NCI-H1436 (cell line): ENCODE results near the gene ARMH3.

Source experiments
- DNase-seq: peaks from one replicate; lab custom pipeline; 2025; lab: John Stamatoyannopoulos, UW

The ARMH3 gene

GRCh38 chr10:101939008-101939648, 116.8 kb downstream of the ARMH3 start:
- DNase-seq: no peak

- no peak for DNase-seq
Observed at GRCh38 chr10:101938305-101939007, 117.5 kb downstream of the ARMH3 start.

GRCh38 chr10:101935431-101935830, 120.5 kb downstream of the ARMH3 start:
- no peak for DNase-seq

DNA sequence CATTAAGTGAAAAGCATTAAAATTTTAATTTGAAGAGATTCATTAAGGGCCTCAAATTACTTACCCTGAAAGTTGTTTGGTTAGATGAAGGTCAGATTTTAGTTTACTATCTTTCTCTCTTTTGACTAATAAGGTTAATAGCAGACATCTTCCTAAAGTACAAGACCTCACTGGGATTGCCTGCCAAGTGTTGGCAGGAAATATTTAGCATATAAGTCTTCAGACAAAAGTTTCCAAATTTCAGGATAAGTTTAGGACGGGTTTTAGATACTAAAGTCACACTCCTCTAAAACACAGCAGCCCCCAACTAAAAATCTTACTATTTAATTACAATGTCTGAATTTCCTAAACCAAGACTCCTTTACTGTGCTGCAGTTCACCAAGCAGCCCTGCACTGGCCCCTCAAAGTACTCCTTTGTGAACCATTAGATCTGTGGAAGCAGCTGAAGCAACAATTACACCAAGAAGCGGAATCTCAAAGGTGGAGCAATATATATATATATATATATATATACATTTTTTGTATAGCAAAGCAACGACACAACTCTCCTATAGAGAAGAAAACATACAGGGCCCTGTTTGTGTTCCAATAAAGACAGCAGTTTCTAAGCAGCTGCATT, 121.2 kb downstream of the ARMH3 start:
- DNase-seq: no peak

DNA sequence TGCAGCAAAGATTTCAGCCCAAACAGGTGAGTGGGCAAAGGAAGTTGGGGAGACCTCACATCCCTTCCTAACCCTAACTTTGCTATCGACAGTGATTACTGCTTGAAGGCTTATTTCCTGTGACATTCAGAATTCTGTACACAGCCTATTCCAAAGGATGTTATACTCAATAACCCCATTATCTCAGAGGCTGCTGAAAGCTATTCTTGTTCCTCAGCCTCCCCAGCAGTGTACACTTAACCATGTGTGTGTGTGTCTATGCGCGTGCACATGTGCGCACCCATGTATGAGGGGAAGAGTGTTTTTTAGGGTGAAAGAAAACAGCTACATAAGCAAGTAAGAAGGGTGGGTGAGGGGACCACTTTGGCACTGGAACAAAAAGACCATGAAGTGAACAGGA, 122.0 kb downstream of the ARMH3 start:
- no peak for DNase-seq

DNA sequence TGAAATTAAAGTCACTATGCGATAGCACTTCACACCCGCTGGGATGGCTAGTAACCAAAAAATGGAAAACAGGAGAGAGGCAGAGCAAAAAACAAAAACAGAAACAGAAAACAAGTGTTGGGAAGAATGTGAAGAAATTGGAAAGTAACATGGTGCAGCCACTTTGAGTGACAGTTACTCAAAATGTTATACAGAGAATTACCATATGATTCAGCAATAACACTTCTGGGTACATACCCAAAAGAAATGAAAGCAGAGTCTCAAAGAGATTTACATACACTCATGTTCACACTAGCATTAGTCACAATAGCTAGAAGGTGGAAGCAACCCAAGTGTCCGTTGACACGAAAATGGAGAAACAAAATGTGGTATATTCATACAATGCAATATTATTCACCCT, 123.8 kb downstream of the ARMH3 start:
- DNase-seq: no peak

GRCh38 chr10:101925027-101925426, 130.9 kb downstream of the ARMH3 start:
- no peak for DNase-seq

DNA sequence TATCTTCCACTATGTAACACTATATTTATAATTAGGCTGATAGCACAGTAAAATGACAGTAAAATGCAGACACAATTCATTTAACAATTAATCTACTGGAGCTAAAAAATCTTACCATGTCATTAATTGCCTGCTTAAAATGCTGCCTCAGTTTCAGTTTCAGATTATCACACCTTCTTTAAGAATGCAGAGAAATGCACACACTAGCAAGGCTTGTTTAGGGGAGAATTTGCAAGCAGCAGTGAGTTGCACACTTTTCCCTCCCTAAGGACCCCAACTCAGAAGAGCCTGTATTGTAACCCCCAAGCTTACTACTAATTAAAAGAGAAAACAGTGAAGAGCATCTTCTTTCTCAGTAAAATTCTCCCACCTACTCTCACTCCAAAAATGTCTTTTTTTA, 132.7 kb downstream of the ARMH3 start:
- no peak for DNase-seq

DNA sequence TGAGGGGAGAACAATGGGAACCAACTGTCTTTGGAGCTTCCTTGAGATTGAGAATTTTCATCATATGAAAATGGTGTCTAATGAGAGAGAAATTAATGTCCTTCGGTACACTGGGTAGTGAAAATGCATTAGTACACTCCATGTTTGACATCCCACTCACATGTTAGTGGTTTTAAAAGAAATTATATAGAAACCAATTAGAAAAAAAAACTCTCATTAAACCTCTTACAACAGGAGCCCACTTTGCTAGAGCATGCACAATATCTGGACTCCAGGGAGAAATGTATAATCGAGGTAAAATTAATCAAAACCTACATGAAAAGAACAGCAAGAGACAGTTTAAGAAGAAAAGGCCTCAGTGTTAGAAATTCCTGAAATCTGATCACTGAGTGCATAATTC, 133.1 kb downstream of the ARMH3 start:
- DNase-seq: no peak

GRCh38 chr10:101920546-101920945, 135.4 kb downstream of the ARMH3 start:
- no peak for DNase-seq

DNA sequence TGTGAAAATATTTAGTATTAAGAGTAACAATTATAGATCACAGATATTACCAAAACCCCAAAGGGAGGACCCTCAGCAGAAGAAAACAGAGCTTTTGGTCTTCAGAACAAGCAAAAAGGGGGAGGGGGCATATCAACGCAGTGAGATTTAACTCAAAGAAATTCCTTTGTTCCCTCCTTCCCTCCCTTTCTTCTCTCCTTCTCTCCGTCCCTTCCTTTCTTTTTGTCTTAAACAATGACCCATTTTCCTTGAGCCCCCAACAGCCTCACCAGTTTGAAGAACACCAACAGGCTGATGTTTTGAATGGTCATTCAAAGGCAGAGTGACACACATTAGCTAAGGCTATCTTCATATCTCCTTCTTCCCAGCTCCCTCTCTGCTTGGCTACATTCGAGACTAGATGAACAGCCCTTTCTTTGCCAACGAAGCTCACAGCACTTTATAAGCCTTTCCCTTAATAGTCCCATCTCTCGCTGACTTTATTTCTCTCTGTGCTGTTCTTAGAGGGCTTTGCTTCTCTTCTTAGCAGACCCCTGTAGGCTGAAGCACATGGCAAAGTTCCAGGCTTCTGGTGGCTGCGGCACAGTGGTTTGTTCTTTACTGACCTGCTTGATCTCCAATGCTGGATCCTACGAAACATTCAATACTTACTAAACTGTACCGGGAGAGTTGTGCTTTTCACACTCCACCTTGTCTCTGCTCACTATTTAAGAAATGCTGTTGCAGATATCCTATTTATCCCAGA, 136.8 kb downstream of the ARMH3 start:
- no peak for DNase-seq

- no peak for DNase-seq
Observed at GRCh38 chr10:101912561-101913179, 143.3 kb downstream of the ARMH3 start.

- no peak for DNase-seq
Observed at GRCh38 chr10:101906586-101907183, 149.3 kb downstream of the ARMH3 start.

DNA sequence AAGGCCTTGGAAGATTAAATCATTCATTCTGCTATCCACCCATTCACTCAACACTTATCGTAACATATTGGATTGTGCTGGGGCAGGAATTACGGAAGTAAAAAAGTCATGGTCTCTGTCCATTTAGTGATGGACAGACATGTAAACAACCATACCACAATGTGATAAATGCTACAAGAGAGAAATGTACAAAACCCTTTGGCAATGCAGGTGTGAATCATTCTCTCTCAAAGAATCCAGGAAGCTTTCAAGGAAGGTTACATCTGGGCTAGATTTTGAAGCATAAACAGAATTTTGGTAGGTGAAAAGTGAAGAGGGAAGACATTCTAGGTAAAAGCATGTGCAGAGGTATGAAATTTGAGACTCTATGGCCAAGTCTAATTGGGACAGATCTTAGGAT, 150.7 kb downstream of the ARMH3 start:
- no peak for DNase-seq

- peak; percentile 58 for DNase-seq
Observed at GRCh38 chr10:101903827-101904550, 152.0 kb downstream of the ARMH3 start.

DNA sequence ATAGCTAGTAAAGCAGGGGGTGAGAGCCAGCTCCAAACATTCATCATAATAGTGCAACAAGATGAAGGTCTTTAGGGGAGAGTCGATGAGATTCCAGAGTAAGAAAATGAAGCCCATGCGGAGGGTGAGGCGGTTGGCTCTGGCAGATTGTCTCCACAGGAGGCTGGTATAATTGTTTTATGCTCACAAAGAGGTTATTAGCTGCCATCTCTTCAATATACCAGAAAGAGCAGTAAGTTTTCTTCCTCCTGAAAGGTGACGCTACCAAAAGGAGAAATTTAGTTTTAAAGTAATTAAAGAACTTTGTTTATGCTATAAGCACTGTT, 153.2 kb downstream of the ARMH3 start:
- DNase-seq: no peak

GRCh38 chr10:101902032-101902819, 153.7 kb downstream of the ARMH3 start:
- DNase-seq: no peak

DNA sequence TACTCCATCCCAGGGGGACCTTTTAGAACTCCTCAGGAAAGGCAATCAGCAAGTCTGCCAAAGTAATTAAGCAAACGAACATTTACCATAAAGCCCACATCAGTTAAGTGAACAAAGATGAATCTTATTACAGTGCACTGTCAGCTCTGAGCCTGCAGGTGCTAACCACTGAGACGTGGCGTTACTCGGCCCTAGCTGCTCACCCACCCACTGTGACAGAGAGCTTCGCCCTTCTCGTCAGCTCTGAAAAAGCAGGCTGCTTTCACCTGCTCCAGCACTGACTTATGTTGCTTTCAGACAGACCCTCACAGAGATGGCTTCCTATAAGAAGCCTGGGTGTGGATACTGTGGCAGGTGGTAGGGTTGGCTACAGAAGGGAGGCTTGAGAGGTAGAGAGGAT, 154.6 kb downstream of the ARMH3 start:
- peak; percentile 48 for DNase-seq

- no peak for DNase-seq
Observed at GRCh38 chr10:101897633-101898032, 158.3 kb downstream of the ARMH3 start.

DNA sequence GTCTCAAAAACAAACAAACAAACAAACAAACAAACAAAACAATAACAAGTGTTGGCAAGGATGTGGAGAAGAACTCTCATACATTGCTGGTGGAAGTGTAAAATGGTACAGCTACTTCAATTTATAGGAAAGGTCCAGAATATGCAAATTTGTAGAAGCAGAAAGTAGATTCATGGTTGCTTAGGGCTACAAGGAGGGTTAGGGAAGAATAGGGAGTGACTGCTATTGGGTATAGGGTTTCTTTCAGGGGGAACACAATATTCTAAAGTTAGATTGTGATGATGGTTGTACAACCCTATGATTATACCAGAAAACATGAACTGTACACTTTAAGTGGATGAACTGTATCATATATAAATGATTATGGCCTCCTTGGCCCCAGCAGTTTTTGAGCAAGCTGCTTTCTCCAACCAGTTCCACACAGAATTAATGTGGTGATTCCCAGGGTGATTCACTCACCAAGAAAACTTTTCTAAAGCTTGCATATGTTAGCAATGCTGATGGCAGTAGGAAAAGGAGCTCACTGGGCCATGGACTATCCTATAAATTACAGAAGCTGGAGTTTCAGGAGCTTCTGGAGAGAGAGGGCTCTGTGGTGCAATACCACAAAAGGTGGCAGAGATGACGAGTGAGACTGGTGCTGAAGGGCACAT, 159.6 kb downstream of the ARMH3 start:
- no peak for DNase-seq
